HG02759 (cell line): ENCODE measurements around the gene GPATCH2L.

Source experiments
- ATAC-seq: cut with Tn5 transposase; IDR thresholded peaks from one replicate; pipeline ENCODE4 v1.9.1; 2021; ENCODE audit warnings: mild to moderate bottlenecking, moderate library complexity; ENCODE audit not compliant: unreplicated experiment

The GPATCH2L gene

DNA sequence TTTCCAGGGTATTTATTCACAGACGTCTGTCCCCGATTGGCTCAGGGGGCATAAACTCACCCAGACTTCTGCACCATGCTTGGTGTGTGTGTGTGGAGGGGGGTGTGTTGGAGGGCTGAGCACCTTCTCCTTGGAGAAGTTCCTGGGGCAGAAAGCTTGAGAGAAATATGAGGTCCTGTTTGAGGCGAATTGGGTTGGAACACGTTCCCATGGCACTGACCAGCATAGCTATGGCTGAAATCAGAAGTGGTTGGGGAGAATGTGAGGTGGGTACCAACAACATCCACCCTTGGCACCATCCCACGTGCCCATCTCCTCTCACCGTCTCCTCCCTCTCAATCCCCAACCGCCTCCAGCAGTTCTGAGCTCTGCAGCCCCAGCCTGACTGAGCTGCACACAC lies 16.0 kb upstream of the GPATCH2L start:
- ATAC-seq = no peak

DNA sequence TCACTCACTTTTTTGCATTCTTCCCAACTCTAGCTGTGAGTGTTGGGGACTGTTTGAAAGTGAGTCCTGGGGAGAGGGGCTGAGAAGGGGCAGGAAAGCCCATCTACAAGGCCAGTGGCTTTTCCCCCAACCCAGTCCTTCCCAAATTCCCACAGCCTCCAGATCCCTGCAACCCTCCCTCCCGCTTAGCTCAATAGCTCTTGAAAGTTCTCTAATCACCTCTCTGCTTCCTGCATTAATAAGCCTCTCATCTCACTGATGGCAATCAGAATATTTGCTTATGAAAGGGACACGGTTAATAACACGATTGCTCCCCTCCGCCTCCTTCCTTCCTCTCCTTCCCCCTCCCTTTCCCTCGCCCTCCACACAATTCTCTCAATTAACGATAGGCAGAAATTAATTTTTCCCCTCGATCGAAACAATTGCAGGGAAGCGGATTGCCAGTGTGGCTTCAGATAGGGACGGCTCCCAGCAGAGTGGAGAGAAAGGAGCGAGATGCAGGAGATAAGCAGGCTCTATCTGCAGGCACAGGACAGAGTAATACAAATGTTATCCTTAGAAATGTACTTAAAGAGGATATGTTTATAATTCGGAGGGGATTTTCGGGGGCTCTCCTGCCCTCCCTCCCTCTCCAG lies 15.1 kb upstream of the GPATCH2L start:
- no peak for ATAC-seq

DNA sequence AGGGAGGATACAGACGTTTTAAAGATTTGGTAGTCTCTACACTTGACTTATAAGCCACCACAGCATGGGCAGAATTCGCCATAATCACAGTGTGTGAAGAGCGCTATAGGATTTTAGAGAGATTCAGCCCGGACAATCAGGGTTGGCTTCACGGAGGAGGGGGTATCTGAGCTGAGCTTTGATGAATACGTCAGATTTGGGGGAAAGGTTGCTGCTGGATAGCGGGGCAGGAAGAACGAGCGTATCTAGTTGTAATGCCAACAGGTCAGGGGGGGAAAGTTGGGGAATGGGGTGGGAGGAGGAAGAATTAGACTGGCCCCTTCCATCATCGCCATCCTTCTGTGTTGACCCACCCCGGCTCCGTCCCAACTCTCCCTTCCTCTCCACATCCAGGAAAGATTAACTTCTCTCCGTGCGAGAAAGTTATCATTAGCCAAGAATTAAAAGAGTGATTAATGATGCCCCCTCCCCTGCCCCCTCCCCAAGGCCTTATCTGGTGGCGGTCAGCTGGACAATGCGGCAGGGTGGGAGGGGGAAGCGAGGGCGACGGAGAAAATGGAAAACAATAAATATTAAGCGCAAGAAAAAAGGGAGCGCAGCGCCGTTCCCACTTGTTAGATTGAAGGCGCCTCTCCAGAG lies 13.5 kb upstream of the GPATCH2L start:
- no peak for ATAC-seq

DNA sequence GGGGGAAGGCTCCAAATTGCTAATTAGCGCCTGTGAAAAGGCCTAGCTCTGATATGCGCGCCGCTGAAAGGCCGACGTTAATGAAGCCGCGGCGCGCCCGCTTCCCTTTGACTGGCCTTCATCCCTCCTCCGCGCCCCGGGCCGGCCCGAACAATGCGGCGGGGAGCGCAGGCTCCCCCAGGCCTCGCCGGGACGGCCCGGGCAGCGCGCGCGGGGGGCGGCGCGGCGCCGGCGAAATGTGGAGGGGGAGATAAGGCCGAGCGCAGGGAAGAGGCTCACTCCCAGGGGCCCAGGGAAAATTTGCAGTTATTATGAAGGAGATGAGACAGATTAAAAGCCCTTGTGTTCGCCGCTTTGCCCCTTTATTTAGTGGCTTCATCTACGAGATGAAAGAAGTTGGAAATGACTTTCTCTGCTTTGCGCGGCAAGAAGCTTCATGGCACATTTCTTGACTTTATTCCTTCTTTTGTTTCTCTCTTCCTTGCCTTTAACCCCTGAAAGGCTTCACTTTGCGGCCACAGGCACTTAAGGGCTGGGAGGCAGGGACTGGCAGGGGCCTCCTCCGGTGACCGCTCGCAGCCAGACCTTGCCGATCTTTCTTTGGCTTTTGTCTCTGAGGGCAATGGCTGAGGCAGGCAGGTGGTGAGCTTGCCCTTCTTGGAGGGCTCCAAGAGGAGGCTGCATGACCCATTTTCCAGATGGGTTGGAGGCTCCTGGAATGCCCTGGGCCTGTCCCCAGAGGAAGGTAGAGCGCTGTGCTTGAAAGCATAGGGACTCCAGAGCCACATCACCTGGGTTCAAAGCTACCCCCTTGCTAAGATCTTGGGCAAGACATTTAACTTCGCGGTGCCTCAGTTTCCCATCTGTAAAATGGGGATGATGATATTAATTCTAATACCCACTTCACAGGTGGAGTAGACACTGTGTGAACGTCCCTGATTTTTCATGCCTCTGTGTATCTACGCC lies 12.7 kb upstream of the GPATCH2L start:
- ATAC-seq = no peak

DNA sequence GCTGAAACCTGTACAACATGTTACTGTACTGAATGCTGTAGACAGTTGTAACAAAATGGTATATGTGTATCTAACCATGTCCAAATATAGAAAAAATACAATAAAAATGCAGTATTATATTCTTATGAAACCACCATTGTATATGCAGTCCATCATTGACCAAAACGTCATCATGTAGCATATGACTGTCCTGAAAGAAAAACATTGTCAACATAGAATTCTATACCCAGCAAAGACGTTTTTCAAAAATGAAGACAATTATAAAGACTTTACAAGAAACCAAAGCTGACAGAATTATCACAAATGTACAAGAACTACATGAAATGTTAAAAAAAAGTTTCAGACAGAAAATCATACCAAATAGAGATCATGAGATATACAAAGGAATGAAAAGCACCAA lies 8.1 kb upstream of the GPATCH2L start:
- ATAC-seq = no peak

DNA sequence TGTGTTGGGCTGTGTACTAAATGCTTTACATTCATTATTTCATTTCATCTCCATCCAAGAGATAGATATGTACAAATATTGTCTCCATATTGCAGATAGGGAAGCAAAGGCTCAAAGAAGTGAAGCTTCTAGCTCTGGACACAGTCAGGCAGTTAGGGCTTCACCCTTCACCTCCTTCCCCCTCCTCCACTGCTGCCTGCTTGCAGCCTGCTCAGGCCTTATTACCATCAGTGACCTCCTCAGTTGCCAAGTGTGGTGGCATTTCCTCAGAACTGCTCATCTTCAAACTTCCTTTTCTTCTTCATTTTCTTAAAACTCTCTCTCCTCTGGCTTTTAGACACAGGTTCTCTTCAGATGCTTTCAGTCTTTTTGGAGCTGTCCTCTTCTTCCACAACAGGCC lies 4.7 kb upstream of the GPATCH2L start:
- no peak for ATAC-seq

DNA sequence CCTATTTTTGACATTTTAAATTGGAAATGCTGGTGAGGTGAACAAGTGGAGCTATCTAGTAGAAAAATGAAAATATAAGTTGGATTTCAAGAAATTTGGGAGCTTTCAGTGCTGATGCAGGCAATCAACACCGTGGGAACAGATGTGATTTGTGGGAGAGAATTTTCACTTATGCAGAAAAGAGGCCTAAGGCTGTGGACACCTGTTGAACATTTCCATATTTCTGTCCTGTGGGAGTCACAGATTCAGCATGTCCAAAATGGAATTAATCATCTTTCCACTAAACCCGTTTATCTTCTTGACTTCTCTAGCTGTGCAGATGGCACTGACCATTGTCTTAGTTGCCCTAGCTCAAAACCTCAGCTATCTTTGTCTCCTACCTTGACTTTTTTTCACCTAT lies 2.5 kb upstream of the GPATCH2L start:
- ATAC-seq = no peak

DNA sequence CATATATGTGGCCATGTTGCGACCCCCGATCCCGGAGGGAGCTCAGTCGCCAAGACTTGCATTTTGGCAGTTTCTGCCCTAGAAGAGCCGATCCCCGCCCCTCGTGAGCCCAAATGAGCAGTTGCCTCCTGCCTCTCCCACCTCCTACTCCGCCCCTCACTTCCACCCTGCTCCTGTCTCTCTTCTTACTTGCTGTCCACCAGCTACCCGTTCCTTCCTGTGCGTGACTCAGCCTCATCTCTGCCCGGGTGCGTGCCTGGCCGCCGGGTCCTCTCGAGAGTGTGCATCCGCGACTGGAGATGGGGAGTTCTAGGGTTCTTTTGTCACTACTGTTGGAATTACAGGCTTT lies 585 bp downstream of the GPATCH2L start:
- peak; percentile 69 for ATAC-seq

DNA sequence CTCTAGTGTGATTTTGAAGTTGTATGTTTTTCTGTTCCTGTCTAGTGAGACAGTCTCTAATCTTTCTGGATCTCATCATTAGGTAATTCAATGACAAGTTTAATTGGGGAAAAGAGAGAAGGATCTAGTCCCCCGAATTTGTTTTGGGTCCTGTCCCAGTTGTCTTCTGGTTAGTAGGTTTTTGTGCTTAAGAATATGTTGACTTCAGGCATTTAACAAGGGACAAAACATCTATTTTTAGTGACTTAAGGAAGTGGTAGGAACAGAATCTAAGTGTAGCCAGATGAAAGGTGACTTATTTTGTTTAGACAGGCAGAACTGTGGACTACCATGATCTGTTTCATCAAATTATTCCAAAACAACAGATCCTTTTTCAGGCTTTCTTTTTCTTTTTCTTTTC lies 2.2 kb downstream of the GPATCH2L start:
- ATAC-seq = no peak

DNA sequence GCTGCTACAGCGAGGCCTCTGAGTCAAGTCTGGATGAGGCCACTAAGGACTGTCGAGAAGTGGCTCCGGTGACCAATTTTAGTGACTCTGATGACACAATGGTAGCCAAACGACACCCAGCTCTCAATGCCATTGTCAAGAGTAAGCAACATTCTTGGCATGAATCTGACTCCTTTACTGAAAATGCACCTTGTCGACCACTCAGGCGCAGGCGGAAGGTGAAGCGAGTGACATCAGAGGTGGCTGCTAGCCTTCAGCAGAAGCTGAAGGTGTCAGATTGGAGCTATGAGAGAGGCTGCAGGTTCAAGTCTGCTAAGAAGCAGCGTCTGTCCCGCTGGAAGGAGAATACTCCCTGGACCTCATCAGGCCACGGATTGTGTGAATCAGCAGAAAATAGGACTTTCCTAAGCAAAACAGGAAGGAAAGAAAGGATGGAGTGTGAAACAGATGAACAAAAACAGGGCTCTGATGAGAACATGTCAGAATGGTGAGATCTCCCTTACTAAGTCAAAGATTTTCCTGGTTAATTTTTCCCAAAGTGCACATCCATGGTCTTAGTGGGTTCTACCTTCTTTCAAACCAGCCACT lies 2.9 kb downstream of the GPATCH2L start:
- ATAC-seq = no peak

DNA sequence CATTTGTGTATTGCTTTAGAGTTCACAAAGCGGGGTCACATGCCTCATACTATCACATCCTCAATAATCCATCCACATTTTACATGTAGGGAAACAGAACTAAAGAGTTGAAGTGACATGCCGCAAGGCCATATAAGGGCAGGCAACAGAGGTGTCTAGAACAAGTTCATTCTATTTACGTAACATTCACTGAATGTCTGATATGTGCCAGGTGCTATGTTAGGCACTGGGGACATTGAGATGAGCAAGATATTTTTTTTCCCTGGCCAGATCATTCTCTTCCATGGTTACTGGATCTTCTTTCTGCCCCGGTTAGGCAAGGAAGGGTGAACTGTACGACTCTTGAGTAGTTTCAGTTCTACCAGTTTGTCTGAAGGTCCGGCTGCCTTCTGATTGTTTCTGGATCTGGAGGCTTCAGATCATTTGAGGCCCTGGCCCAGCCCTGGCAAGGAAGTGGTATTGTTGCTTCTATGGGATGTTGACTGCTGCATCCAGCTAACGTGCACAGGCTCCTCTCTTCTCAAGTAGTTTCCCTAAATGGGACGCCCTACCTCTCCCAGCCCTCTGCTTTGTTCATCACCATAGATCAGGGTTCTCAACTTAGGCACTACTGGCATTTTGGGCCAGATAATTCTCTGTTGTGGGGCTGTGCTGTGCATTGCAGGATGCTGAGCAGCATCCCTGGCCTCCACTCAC lies 12.1 kb downstream of the GPATCH2L start:
- ATAC-seq = no peak

DNA sequence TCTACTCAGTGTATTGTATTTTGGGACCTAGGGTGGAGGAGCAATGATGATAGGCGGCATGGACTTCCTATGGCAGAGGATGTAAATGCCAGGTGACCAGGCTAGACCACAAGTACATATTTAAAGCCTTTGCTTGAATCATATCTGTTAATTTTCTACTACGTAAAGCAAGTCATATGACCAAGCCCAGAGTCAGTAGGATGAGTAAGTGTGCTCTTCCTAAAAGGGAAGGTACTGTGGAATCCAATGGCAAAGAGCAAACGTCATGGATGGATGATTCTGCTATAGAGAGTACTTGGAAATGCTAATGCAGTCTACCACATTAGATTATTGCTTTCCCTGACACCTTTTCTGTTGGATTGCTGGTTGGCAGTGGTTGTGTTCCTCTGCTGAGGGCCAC lies 16.8 kb downstream of the GPATCH2L start:
- ATAC-seq = no peak

DNA sequence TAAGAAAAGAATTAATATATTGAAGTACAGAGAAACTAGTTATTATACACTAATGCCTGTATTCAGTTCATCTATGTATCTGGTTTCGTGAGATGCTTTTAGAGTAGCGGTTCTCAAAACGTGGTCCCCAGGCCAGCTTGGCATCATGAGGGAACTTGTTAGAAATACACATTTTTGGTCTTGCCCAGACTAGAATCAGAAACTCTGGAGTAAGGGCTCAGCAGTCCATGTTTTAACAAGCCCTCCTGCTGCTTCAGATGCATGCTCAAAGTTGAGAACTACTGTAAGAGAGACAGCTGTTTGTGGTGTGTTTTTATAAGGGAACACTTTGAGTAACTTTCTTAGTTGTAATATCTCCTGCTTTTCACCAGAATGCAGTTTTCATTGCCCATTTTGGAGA lies 18.1 kb downstream of the GPATCH2L start:
- no peak for ATAC-seq

DNA sequence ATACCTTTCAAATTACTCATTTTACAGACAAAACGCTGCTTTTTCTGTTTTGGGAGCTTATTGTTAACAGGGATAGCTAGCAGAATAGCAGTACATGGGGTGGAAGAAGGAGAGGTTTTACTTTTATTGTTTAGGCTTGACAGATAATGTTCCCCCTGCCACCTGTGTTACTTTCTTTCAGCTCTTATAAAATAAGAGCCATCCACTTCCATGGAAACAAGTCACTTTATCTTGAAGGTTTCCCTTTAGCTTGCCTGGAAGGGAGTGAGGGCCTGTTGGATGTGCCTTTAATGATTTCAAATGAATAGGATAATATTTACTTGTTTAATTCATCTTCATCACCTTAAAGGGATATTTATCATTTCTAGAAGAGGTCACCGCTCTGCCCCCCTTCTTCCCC lies 23.3 kb downstream of the GPATCH2L start:
- ATAC-seq = no peak

DNA sequence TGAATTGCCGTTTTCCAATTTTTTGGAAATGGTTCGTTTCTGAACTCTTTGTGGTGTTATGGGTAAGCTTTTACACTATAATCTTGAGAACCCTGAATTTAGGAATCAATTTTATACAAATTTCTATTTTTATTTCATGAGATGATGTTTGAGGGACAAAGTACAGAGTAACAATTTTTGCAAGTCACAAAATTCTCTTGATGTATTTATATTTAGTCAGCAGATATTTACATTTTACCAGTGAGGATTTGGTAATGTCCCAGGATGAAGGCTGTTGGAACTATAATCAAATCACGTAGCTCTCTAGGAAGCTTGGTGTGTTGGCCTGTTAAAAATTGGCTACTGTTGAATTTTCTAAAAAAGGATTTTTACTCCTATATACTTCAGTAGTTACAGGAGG lies 24.2 kb downstream of the GPATCH2L start:
- ATAC-seq = no peak

DNA sequence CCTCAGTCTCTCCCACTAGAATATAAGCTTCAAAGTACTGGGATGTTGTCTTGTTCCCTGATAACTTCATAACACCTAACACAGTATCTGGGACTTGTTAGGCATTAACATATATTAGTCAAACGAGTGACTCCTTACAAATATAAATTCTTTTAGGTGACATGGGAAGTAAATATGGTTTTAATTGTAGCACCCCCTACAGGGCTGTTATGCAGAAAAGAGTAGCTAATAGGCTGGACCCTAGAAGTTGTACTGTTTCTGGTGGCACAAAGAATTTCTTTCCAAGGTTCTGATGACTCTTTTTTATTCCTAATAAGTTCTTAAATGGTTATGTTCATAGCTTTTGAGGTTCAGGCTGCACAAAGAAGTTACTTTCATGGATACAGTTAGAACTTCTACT lies 29.8 kb downstream of the GPATCH2L start:
- no peak for ATAC-seq

DNA sequence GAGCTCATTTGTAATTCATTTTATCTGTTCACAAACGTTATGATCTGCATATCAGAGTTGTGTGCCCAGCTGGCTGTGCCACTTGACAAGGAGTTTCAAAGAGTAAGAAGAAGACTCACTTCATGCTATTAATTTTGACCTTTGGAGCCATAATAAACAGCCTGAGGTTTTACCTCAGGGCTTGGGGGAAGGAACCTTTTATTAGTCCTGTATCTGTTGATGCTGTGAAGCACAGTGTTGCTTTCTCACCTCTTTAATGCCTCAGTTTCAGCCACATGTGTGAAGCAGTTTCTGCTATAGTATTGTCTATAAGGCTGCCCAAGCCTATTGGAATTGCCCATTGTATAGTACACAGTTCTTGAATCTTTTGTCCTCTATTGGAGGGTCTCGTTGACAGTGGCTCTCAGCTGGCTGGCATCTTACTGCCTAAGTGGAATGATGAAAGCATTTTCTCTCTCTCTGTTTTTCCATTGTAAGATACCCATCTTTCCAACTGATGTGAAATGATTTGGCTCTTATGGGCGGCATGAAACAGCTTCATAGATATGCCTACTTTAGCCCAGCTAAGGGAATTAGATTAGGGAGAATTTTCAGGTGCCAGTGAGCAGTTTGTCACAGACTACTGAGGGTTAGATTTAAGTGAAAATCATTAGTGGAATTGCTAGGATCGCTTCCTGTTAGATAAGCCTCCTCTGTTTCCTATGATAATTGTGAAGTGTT lies 34.7 kb downstream of the GPATCH2L start:
- peak; percentile 44 for ATAC-seq

DNA sequence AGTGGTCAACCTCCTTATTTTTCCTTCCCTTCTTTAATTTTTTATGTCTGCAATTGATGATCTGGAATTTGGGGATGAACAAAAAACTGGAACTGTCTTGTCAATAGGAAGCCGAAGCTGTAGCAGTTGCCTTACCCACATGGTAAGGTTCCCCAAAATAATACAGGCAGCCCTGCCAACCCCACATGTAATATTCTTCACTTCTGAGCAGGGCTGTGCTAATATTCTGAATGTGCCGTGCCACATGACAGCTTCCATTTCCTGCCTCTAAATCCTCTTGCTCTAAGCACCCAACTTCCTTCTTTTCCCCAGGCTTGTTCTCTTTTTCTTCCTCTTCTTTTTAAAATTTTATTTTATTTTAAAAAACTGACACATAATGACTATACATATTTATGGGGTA lies 39.6 kb downstream of the GPATCH2L start:
- ATAC-seq = no peak

DNA sequence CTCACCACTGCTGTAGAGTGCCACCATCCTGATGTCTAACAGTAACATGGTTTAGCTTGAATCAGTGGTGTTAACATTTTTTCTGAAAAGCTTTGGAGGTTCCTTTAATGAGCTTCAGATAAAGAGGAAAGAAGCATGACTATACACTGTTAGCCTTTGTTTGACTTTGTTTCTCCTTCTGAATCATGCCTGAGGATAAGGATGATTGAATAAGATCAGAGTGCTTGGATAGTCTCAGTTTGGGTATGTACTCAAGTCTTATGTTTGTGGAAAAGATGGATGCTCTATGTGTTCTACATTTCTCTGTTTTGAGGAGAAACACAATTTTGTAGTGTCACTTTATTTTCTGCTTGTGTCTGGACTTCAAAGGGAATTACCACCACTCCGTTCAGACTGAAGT lies 42.0 kb downstream of the GPATCH2L start:
- no peak for ATAC-seq

DNA sequence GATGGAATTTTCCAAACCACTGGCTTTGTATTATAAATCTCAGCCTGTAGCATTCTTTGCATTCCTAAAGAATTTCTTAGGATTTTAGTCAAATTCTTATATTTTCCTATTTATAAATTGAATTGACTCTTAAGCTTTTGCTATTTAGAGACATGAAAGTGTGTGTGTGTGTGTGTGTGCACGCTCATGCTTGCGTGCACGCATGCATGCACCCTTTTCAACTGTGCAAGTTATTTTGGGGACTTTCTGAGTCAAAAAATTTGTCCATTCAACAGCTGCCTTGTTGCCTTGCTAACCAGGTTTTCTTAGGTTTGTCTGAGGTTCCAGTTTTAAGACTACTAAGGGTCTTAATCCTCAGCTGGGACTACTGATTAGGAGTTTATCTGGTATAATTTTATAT lies 42.6 kb downstream of the GPATCH2L start:
- no peak for ATAC-seq
